Measurements from ENCODE around the gene ZMYND8. TPM values are rescaled to one million over a fixed set of nuclear protein-coding genes. Genes with fewer than 3 reads are reported as not detected.
"Not testable (repeated sequence)": the region's sequence is repeated elsewhere in the genome, so short reads cannot be mapped to it uniquely, and the experiment has no call there.

The ZMYND8 gene
- total RNA-seq, 2 experiments from 2014 or later: 33.0 to 34.3 TPM

- H3K27me3 Mint-ChIP-seq: no peaks in the 10 kb centered on the region
- ChIA-PET POLR2A (no interaction called here), CTCF (no interaction called here)
- H3K9me3 Mint-ChIP-seq: no peaks in the 10 kb centered on the region
- no peak overlapping the region for H3K4me3 Mint-ChIP-seq
- Histone ChIP-seq H3K4me3 (ENCODE audit: low read length) (no peak overlapping the region), H3K27ac (ENCODE audit: low read depth in 1 of 2, low read length in 2 of 2) (no peak overlapping the region), H3K9me3 (ENCODE audit: control insufficient read depth in 1 of 2, insufficient read depth in 1 of 2, low read length in 2 of 2) (no peaks in the 10 kb centered on the region), H3K36me3 (ENCODE audit: insufficient read depth, low read length) (peaks cover 70% of the 10 kb centered on the region), H3K27me3 (ENCODE audit: control insufficient read depth in 1 of 2, insufficient read depth in 2 of 2, low read length in 2 of 2) (no peaks in the 10 kb centered on the region), H3K4me1 (ENCODE audit: insufficient read depth, low read length) (no peaks in the 10 kb centered on the region)
- H3K36me3 Mint-ChIP-seq (ENCODE audit: low read depth): peaks cover 83% of the 10 kb centered on the region
- intact Hi-C loops (cut with DNase I, micrococcal nuclease): no loop called here
- no peak for DNase-seq
- ATAC-seq (ENCODE audit: poor library complexity): no peak
- no peak overlapping the region for H3K27ac Mint-ChIP-seq
- no peaks in the 10 kb centered on the region for H3K4me1 Mint-ChIP-seq (ENCODE audit: low read depth)
- no peak for TF ChIP-seq CTCF (IDR thresholded peaks at IDR 0.05)
Observed at GRCh38 chr20:47241345-47241781, 115.1 kb downstream of the ZMYND8 start.

GRCh38 chr20:47240096-47240495 lies 116.4 kb downstream of the ZMYND8 start:
- H3K36me3 ChIP-seq (ENCODE audit: insufficient read depth, low read length): peaks cover 72% of the 10 kb centered on the region
- H3K27ac ChIP-seq (ENCODE audit: low read depth in 1 of 2, low read length in 2 of 2); H3K4me1 Mint-ChIP-seq (ENCODE audit: low read depth); ATAC-seq (ENCODE audit: poor library complexity); H3K27ac Mint-ChIP-seq; H3K4me1 ChIP-seq (ENCODE audit: insufficient read depth, low read length); H3K27me3 Mint-ChIP-seq; H3K27me3 ChIP-seq (ENCODE audit: control insufficient read depth in 1 of 2, insufficient read depth in 2 of 2, low read length in 2 of 2); POLR2A ChIA-PET; DNase-seq; H3K9me3 Mint-ChIP-seq; H3K4me3 ChIP-seq (ENCODE audit: low read length); intact Hi-C loops (cut with DNase I, micrococcal nuclease); CTCF ChIA-PET; H3K9me3 ChIP-seq (ENCODE audit: control insufficient read depth in 1 of 2, insufficient read depth in 1 of 2, low read length in 2 of 2); H3K4me3 Mint-ChIP-seq: not testable (repeated sequence)
- H3K36me3 Mint-ChIP-seq (ENCODE audit: low read depth): peaks cover 79% of the 10 kb centered on the region

- no peaks in the 10 kb centered on the region for H3K9me3 Mint-ChIP-seq
- DNase-seq (no peak), ATAC-seq (ENCODE audit: poor library complexity) (no peak)
- peaks cover 73% of the 10 kb centered on the region for H3K36me3 ChIP-seq (ENCODE audit: insufficient read depth, low read length)
- no peak overlapping the region for H3K27ac Mint-ChIP-seq
- ChIA-PET CTCF (no interaction called here), POLR2A (no interaction called here)
- peaks cover 75% of the 10 kb centered on the region for H3K36me3 Mint-ChIP-seq (ENCODE audit: low read depth)
- H3K4me3 Mint-ChIP-seq: no peak overlapping the region
- no peaks in the 10 kb centered on the region for H3K4me1 ChIP-seq (ENCODE audit: insufficient read depth, low read length)
- H3K4me3 ChIP-seq (ENCODE audit: low read length): no peak overlapping the region
- H3K4me1 Mint-ChIP-seq (ENCODE audit: low read depth): no peaks in the 10 kb centered on the region
- H3K27me3 ChIP-seq (ENCODE audit: control insufficient read depth in 1 of 2, insufficient read depth in 2 of 2, low read length in 2 of 2): no peaks in the 10 kb centered on the region
- no peak overlapping the region for H3K27ac ChIP-seq (ENCODE audit: low read depth in 1 of 2, low read length in 2 of 2)
- H3K27me3 Mint-ChIP-seq: no peaks in the 10 kb centered on the region
- H3K9me3 ChIP-seq (ENCODE audit: control insufficient read depth in 1 of 2, insufficient read depth in 1 of 2, low read length in 2 of 2): no peaks in the 10 kb centered on the region
- TF ChIP-seq CTCF (IDR thresholded peaks at IDR 0.05): no peak
- intact Hi-C loops (cut with DNase I, micrococcal nuclease): no loop called here
Observed at GRCh38 chr20:47239719-47240067, 116.8 kb downstream of the ZMYND8 start.
